Stimulated activated CD8-positive, alpha-beta memory T cell treated with anti-CD3 and anti-CD28 coated beads, Interleukin-4, amount 100 ng/mL, for 24 hours (primary cell): ENCODE measurements around the gene SLC27A1.
"Not testable (repeated sequence)": the region's sequence is repeated elsewhere in the genome, so short reads cannot be mapped to it uniquely, and the experiment has no call there.

ENCODE experiments used
- DNase-seq: peaks from one replicate; pipeline ENCODE4 v3.0.0-alpha.2; 2020; ENCODE audit warnings: low read depth

Gene SLC27A1

GRCh38 chr19:17487284-17488121, 17.2 kb downstream of the SLC27A1 start:
- no peak for DNase-seq

GRCh38 chr19:17488593-17489391, 18.5 kb downstream of the SLC27A1 start:
- peak; percentile 75 for DNase-seq

- DNase-seq: no peak
Measured at GRCh38 chr19:17489392-17490030, 19.2 kb downstream of the SLC27A1 start.

DNA sequence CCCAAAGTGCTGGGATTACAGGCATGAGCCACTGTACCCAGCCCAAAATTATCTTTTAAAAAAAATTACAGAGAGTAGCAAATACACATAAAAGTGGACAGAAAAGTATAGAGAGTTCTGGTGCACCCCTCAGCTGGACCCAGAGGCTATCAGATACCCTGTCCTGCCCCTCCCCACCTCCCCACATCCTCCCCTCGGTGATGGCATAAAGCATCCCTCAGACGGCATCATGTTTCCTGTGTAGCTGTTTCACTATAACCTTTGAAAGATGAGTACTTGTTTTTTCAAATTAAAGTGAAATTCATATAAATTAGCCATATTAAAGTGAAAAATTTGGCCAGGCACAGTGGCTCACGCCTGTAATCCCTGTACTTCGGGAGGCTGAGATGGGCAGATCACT, 20.1 kb downstream of the SLC27A1 start:
- DNase-seq: no peak

GRCh38 chr19:17491287-17491686, 21.0 kb downstream of the SLC27A1 start:
- no peak for DNase-seq

GRCh38 chr19:17495639-17496296, 25.4 kb downstream of the SLC27A1 start:
- DNase-seq: no peak

DNA sequence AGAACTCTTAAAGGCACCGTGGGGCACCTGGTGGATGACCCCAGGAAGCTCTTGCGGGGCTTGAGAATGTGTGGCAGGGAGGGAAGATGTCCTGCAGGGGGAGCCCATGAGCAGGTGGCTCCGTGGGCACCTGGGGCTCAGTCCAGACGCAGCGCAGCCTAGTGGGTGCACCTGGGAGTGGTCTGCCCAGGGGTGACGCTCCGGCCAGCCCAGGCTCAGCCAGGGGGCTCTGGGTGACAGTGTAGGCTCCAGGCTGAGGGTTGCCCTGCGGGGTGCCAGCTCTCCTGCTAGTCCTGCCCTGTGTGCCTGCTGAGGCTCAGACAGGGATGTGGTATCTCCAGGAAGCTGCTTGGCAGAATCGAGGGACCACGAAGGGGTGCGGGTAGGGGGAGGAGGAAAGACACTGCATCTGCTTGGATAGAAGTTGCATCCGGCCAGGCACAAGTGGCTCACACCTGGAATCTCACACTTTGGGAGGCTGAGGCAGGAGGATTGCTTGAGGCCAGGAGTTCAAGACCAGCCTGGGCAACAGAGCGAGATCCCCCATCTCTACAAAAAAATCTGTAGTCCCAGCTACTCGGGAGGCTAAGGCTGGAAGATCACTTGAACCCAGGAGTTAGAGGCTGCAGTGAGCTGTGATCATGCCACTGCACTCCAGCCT, 26.1 kb downstream of the SLC27A1 start:
- DNase-seq: peak; percentile 71

- no peak for DNase-seq
Measured at GRCh38 chr19:17497149-17497798, 26.9 kb downstream of the SLC27A1 start.

DNA sequence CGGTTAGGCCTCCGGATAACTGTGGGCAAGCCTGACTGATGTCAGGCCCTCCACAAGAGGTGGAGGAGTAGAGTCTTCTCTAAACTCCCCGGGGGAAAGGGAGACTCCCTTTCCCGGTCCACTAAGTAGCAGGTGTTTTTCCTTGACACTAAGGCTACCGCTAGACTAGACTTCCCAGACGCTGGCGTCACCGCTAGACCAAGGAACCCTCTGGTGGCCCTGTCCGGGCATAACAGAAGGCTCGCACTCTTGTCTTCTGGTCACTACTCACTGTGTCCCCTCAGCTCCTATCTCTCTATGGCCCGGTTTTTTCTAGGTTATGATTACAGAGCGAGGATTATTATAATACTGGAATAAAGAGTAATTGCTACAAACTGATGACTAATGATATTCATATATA, 28.7 kb downstream of the SLC27A1 start:
- not testable (repeated sequence) for DNase-seq

GRCh38 chr19:17499648-17500446, 29.5 kb downstream of the SLC27A1 start:
- no peak for DNase-seq

GRCh38 chr19:17500447-17501198, 30.3 kb downstream of the SLC27A1 start:
- DNase-seq: no peak

DNA sequence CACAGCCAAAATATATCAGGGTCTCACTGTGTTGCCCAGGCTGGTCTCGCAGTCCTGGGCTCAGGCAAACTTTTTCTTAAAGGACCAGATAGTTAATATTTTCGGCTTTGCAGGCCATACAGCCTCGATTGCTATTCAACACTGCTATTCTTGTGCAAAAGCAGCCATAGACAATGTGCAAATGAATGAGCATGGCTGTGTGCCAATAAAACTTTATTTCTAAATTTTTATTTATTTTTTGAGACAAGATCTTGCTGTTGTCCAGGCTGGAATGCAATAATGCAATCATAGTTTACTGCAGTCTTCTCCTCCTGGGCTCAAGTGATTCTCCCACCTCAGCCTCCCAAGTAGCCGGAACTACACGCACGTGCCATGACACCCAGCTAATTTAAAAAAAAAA, 32.9 kb downstream of the SLC27A1 start:
- no peak for DNase-seq

GRCh38 chr19:17504030-17504429, 33.7 kb downstream of the SLC27A1 start:
- no peak for DNase-seq

- DNase-seq: no peak
Measured at GRCh38 chr19:17504456-17504855, 34.1 kb downstream of the SLC27A1 start.

GRCh38 chr19:17505223-17505622, 34.9 kb downstream of the SLC27A1 start:
- DNase-seq: no peak

DNA sequence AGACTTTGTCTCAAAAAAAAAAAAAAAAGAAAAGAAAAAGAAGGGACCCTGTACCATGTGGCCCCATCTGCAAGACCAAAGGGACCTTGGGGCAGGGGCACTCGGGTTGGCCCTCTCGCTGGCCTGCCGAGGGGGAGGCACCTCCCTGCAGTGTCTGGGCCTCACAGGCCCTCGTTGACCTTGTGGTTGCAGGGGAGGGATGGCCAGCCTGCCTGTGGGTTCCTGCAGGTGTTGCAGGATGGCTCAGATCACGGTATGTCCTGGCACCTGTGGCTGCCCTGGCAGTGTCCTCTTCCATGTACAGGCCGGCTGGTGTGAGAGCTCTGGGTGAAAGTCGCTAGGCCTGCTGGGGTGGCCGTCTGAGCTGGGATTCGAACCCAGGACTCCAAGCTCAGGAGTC, 36.4 kb downstream of the SLC27A1 start:
- no peak for DNase-seq

GRCh38 chr19:17508558-17508933, 38.2 kb downstream of the SLC27A1 start:
- DNase-seq: not testable (repeated sequence)

DNA sequence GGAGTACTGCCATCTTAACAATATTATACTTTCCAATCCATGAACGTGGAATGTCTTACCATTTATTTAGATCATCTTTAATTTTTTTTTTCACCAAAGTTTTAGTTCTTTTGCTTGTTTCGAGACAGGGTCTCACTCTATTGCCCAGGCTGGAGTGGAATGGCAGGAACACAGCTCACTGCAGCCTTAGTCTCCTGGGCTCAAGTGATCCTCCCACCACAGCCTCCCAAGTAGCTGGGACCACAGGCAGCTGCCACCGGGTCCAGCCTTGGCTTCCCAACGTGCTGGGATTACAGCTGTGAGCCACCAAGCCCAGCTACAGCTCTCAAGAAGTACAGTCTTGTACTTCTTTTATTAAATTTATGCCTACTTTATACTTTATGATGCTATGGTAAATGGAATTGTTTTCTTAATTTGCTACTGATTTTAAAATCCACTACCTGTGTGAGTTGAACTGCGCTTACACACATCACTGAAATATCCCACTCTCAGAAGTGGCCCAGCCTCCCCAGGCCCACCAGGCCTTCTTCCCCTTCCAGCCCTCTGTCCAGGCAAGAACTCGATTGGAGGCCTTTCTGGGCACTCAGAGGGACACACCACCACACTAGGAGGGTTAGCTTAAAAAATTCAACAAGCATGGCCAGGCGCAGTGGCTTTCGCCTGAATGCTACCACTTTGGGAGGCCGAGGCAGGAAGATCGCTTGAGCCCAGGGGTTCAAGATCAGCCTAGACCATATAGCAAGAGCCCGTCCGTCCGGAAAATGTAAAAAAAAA, 40.1 kb downstream of the SLC27A1 start:
- no peak for DNase-seq
